Activated CD4-positive, alpha-beta T cell treated with anti-CD3 and anti-CD28 coated beads for 48 hours (primary cell): ENCODE results near the gene SCLT1.

ENCODE experiments used
- DNase-seq: peaks from one replicate; pipeline ENCODE4 v3.0.0-alpha.2; 2020

Gene SCLT1

GRCh38 chr4:128954941-128955340, 138.4 kb downstream of the SCLT1 start:
- no peak for DNase-seq

- no peak for DNase-seq
Observed at GRCh38 chr4:128951316-128951715, 142.0 kb downstream of the SCLT1 start.

DNA sequence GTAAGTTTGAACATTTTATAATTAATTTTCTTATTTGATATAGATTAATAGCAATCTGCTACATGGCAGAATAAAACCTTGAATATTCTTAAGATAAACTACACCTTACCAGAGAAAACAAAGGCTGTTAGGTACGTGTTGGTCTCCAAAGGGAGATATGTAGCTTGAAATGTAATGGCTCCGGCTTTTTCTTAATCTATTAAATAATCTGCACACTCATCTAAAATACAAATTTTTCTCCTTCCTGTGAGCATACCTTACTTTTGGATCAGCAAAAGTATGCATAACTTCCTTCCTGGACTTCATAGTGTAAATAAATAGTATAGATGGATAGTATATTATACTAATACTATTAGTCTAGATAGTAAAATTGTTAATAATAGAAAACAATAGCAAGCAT, 142.5 kb downstream of the SCLT1 start:
- DNase-seq, result no peak

DNA sequence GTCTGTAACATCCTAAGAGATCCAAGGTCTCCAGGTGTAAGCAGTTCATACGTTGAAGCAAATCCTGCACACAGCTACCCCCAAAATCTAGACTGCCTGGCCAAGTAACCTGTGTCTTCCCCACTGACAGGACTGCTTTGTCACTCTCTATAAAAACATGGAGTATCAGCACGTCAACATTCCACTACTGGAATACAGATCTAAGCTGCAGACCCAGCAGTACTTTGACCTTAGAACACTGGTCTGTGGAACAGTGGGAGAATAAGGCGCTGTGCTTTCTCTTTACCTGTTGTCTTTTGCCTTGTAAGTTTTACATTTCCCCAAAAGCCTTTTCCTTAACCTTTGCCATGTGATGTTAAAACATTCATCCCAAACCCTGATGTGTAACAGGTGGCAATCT, 146.4 kb downstream of the SCLT1 start:
- no peak for DNase-seq

DNA sequence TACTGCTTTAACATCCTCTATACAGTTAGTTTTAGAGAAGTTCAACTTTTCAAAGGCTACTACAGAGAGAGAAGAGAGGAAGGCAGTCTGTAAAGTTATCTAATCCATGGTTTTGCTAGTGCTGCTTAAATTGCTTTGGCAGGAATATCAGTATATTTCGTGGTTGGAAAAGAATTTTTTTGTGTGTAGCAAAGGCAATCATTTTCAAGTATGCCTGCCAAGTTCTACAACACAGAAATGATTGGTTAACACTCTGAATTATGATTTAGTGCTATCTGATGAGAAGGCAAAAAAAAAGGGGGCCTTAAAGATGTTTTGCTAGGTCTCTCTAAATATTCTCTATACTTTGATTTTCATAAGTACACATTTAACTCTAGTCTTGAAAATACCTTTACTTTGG, 150.7 kb downstream of the SCLT1 start:
- no peak for DNase-seq

GRCh38 chr4:128940971-128941370, 152.4 kb downstream of the SCLT1 start:
- no peak for DNase-seq

DNA sequence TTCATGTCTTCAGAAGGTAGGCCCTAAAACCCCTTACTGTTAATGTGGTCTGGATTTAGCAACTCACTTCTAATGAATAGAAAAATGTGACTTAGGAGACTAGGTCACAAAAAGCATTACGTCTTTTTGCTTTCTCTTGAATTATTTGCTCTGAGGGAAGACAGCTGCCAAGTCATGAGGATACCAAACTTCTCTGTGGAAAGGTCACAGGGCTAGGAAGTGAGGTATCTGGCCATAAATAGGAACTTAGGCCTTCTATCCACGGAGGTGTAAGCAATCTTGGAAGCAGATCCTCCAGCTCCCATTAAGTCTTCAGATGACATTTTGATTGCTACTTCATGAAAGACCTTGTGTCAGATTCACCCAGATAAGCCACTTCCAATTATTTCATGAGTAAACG, 163.3 kb downstream of the SCLT1 start:
- DNase-seq, result no peak

- no peak for DNase-seq
Observed at GRCh38 chr4:128924951-128925350, 168.4 kb downstream of the SCLT1 start.

DNA sequence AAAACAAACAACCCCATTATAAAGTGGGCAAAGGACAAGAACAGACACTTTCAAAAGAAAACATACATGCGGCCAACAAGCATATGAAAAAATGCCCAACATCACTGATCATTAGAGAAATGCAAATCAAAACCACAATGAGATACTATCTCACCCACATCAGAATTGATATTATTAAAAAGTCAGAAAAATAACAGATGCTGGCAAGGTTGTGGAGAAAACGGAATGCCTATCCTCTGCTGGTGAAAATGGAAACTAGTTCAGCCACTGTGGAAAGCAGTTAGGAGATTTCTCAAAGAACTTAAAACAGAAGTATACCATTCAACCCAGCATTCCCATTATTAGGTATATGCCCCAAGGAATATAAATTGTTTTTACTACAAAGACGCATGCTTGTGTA, 171.4 kb downstream of the SCLT1 start:
- no peak for DNase-seq

DNA sequence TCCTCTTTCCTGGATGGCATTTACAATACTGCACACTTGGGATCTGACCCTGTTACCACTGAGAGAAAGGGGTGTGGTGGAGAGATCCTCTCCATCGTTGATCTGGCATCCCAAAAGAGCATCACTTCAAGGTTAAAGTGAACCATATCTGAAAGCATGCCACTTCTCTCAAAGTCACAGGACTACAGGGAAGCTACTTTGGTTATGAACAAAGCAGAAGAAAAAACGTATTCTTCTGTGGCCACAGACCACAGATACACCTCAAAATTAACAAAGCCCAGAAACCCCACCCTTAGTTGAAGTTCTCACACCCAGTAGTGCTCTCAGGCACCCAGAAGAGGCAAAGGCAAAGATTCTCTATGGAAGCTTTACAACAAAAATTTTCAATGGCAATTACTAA, 175.6 kb downstream of the SCLT1 start:
- no peak for DNase-seq

DNA sequence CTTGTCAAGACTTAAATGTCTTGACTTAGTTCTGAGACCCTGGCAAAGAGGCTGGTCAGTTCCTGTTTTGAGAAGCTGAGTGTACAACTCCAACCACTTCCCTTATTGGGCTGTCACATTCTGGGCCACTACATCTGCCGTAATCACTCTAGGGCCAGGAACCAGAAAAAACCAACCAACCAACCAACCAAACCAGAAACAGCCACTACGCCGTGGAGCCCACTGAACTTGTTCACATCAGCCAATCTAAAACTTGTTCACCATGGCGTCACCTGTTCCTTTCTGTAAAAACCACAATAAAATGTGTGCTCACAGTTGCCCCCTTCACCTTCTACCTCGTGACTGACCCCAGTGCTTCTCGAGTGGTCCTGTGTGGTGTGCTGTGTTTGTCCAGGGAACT, 176.5 kb downstream of the SCLT1 start:
- no peak for DNase-seq

GRCh38 chr4:128915544-128915943, 177.8 kb downstream of the SCLT1 start:
- no peak for DNase-seq

- no peak for DNase-seq
Observed at GRCh38 chr4:128913228-128913627, 180.1 kb downstream of the SCLT1 start.

DNA sequence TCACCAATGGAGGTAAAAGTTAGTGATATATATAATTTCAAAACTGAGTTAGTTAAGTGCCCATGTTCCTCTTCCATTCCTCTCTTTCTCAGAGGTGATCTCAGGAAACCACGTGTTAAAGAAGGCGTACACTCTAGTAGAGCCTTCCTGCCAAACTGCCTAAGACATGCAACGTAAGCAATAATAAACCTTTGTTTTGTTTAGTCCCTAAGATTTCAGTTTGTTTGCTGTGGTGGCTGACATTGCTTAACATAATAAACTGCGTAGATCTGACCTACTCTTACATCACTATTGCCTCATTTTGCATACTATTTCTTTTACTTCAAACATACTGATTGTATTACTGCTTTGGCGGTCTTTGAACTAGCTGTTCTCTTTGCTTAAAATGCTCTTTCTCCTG, 184.6 kb downstream of the SCLT1 start:
- no peak for DNase-seq

DNA sequence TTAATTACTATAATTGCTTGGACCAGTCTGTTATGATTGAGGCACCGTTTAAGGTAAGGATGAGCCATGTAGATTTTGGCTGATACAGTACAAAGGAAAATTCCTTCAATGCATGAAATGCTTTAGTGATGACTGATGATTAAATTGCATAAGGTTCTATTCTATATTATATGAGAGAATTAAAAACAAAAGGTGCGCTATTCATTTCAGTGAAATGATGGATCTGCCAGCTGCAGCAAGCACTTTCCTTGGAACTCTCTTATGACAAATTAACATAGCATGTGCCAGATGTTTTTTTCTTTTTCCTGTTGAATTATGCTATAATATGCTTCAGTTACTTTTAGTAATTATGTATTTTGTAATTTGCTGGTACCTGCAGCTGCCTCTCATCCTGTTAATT, 185.4 kb downstream of the SCLT1 start:
- DNase-seq, result no peak

- no peak for DNase-seq
Observed at GRCh38 chr4:128906581-128906980, 186.8 kb downstream of the SCLT1 start.

GRCh38 chr4:128904821-128905220, 188.5 kb downstream of the SCLT1 start:
- no peak for DNase-seq

GRCh38 chr4:128880662-128881061, 212.7 kb downstream of the SCLT1 start:
- DNase-seq, result no peak

GRCh38 chr4:128879971-128880370, 213.4 kb downstream of the SCLT1 start:
- DNase-seq, result no peak

DNA sequence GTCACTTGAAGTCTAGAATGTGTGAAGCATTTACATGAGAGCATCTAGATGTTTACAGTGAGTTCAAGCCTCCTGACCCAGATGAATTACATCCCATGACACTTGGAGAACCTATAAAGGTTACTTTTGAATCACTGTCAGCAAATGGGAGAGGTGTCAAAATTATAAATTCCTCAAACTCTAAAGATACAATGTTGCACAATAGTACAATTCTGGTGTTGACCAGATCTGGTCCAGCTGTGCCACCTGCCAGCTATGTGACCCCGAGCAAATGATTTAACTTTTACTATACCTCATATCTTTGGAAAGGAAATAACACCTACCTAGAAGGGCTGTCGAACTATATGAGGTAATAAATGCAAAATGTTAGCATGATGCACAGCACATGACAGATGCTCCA, 214.1 kb downstream of the SCLT1 start:
- no peak for DNase-seq

DNA sequence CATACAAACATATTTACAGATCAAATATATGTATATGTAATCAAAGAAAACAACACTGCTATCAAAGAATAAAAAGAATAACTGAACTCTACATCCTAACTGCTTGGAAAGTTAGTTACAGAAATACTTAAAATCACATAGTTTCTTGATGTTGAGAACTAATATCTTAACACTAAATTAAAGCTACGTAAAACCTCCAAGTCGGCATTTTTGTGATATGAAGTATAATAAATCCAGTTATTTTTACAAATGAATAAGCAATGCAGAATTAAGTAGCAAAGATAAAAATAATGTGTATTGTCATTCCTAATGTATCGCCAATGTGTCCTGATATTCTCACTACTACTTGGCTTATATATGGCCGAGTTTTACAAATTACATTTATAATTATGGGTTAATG, 215.4 kb downstream of the SCLT1 start:
- DNase-seq, result no peak

- no peak for DNase-seq
Observed at GRCh38 chr4:128876200-128876599, 217.1 kb downstream of the SCLT1 start.

- DNase-seq, result no peak
Observed at GRCh38 chr4:128871948-128872347, 221.4 kb downstream of the SCLT1 start.

- no peak for DNase-seq
Observed at GRCh38 chr4:128869776-128870509, 223.4 kb downstream of the SCLT1 start.

GRCh38 chr4:128868758-128869157, 224.6 kb downstream of the SCLT1 start:
- no peak for DNase-seq

- DNase-seq, result no peak
Observed at GRCh38 chr4:128866691-128867090, 226.6 kb downstream of the SCLT1 start.
